Endodermal cell (in vitro differentiated cells): Measurements from ENCODE around the gene NEDD8. TPM values are rescaled to one million over a fixed set of nuclear protein-coding genes. Genes with fewer than 3 reads are reported as not detected.

Source experiments
- DNase-seq: peaks from one replicate; pipeline ENCODE4 v3.0.0-alpha.2; 2017
- H3K27ac ChIP-seq: 2 replicates; pipeline ENCODE4 v1.5.1; 2013; ENCODE audit warnings: mild to moderate bottlenecking, low read depth, low read length, moderate library complexity
- H3K27me3 ChIP-seq: 2 replicates; pipeline ENCODE4 v1.6.1; 2013; ENCODE audit warnings: mild to moderate bottlenecking, low read length, moderate library complexity; ENCODE audit not compliant: insufficient read depth, control insufficient read depth, poor library complexity, severe bottlenecking
- H3K36me3 ChIP-seq: 2 replicates; pipeline ENCODE4 v1.7.0; 2013; ENCODE audit warnings: mild to moderate bottlenecking, low read length, moderate library complexity; ENCODE audit not compliant: control insufficient read depth, insufficient read depth
- H3K4me1 ChIP-seq: one replicate; pipeline ENCODE4 v1.7.0; 2013; ENCODE audit warnings: low read length; ENCODE audit not compliant: control insufficient read depth, insufficient read depth
- H3K4me3 ChIP-seq: 2 replicates; pipeline ENCODE4 v1.5.1; 2013; ENCODE audit warnings: mild to moderate bottlenecking, low read length, moderate library complexity
- H3K9ac ChIP-seq: 2 replicates; pipeline ENCODE4 v1.6.1; 2013; ENCODE audit warnings: mild to moderate bottlenecking, low read length, moderate library complexity; ENCODE audit not compliant: poor library complexity, severe bottlenecking; ENCODE audit errors: extremely low read depth
- H3K9me3 ChIP-seq: 2 replicates; pipeline ENCODE4 v1.6.1; 2013; ENCODE audit warnings: mild to moderate bottlenecking, low read length, moderate library complexity; ENCODE audit not compliant: control insufficient read depth
- H3K27ac Mint-ChIP-seq: 2 replicates; pipeline ENCODE4 v1.8.0; 2020; ENCODE audit warnings: mixed read lengths
- H3K27me3 Mint-ChIP-seq: 2 replicates; pipeline ENCODE4 v1.8.0; 2021; ENCODE audit warnings: mild to moderate bottlenecking, mixed read lengths; ENCODE audit not compliant: insufficient read depth
- H3K36me3 Mint-ChIP-seq: 2 replicates; pipeline ENCODE4 v1.8.0; 2020; ENCODE audit warnings: low read depth, mixed read lengths
- H3K4me1 Mint-ChIP-seq: 2 replicates; pipeline ENCODE4 v1.8.0; 2020; ENCODE audit warnings: mixed read lengths
- H3K4me3 Mint-ChIP-seq: 2 replicates; pipeline ENCODE4 v1.8.0; 2020; ENCODE audit warnings: mild to moderate bottlenecking, moderate library complexity, mixed read lengths
- H3K9me3 Mint-ChIP-seq: 2 replicates; pipeline ENCODE4 v1.8.0; 2020; ENCODE audit warnings: mild to moderate bottlenecking, mixed read lengths
- WGBS, 2 experiments: methylation state at CpG; one replicate each; pipeline versions ENCODE4 v1.1.5 to v1.1.7; 2013; ENCODE audit warnings: missing lambda C conversion rate in 2 of 2, mixed read lengths in 1 of 2; ENCODE audit not compliant: insufficient coverage in 1 of 2, insufficient read length in 1 of 2; 5-methylcytosine and 5-hydroxymethylcytosine counted together
- total RNA-seq, 2 donors: library from RNA; stranded (reverse); fragmentation: NEBNext Ultra II Directional in 1 of 2; extraction: Animal tissue kit (Norgen Biotek cat#: 25700) in 1 of 2; gene quantifications; 2 replicates in 1 of 2; 3 replicates in 1 of 2; pipeline ENCODE4 v1.2.1, GENCODE V29; 2021
- TF ChIP-seq, protein P1 (sequence below): fragments of 200-600 bp; sonication (generic); conservative IDR thresholded peaks from 2 replicates; pipeline ENCODE4 v1.5.0; 2021; ENCODE audit warnings: antibody characterized with exemption, mild to moderate bottlenecking

The NEDD8 gene
- total RNA-seq, 2 donors from 2014 or later, result 210 to 267 TPM

DNA sequence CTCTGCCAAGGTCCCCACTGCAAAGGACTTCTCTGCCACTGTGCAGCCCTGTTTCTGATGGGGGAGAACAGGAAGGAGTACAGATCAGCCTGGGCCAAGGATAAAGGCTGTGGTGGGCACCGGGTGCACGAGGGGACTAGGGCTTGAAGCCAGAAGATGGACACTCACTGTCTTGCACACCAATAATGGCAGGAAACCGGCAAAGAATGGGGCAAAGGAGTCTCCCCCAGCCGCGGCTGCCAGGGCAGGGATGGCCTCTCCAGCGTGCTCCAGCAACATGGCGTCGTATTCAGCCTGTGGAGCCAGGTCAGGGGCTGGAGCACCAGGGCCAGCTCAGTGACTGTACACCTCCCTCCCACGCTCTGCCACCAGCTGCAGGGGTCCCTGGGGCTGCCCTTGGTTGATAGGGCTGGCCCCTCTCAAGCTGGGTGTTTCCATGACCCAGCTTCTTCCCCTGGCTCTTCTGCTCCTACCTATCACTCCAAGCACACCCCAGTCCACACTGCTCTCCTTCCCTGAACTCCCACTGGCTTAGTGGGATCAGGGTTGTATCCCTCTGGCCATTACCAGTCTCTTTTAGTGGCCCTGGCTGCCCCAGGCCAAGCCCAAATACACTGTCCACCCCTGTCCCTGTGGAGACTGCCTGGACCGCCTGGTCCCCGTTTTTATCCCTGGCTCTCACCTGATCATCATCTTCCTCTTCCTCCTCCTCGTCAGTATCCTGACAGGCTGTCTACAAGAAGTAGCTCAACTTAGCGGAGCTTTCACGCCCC is 49.9 kb downstream of the NEDD8 start:
- 92 to 96% methylated on average over 9 to 14 of the region's 14 CpGs for WGBS, 2 experiments
- Mint-ChIP-seq H3K27ac (no peak overlapping the region), H3K4me3 (no peak overlapping the region), H3K4me1 (no peaks in the 10 kb centered on the region), H3K27me3 (no peaks in the 10 kb centered on the region), H3K9me3 (no peaks in the 10 kb centered on the region), H3K36me3 (peaks cover 67% of the 10 kb centered on the region)
- TF ChIP-seq, protein P1, sequence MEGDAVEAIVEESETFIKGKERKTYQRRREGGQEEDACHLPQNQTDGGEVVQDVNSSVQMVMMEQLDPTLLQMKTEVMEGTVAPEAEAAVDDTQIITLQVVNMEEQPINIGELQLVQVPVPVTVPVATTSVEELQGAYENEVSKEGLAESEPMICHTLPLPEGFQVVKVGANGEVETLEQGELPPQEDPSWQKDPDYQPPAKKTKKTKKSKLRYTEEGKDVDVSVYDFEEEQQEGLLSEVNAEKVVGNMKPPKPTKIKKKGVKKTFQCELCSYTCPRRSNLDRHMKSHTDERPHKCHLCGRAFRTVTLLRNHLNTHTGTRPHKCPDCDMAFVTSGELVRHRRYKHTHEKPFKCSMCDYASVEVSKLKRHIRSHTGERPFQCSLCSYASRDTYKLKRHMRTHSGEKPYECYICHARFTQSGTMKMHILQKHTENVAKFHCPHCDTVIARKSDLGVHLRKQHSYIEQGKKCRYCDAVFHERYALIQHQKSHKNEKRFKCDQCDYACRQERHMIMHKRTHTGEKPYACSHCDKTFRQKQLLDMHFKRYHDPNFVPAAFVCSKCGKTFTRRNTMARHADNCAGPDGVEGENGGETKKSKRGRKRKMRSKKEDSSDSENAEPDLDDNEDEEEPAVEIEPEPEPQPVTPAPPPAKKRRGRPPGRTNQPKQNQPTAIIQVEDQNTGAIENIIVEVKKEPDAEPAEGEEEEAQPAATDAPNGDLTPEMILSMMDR, result no peak
- Histone ChIP-seq H3K9me3 (no peaks in the 10 kb centered on the region), H3K36me3 (peaks cover 74% of the 10 kb centered on the region), H3K27ac (no peak overlapping the region), H3K4me1 (no peaks in the 10 kb centered on the region), H3K9ac (no peak overlapping the region), H3K27me3 (no peaks in the 10 kb centered on the region), H3K4me3 (no peak overlapping the region)
- DNase-seq, result no peak

DNA sequence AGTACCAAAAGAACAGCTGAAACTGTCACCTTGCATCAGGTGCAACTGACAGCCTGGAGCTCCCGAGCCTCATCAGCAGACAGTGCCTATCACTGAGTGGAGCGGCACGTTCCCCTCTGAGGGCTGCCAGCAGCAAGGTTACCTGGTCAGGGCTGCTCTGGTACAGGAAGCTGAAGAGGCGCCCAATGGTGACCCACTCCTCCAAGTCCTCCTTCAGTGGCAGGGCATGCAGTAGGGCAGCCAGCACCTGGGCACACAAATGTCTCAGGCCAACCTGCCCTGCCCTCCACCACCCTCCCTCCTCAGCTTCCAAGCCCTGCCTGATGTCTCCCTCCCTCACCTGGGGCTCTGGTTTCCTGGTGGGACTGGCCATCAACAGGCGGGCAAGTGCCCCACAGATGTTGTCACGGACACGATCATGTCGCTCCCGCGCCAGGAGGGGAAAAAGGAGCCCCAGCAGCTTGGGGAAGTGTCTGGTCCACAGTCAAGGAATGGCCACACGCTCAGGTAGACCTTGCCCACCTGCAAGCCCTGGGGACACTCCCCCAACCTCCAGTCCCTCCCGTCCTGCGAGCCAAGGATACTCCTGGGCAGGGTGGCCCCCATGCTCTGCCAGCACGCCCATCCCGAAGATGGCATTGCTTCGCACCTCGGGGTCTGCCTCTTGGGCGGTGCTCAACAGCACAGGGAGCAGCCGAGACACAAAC is 50.6 kb downstream of the NEDD8 start:
- no peak overlapping the region for H3K27ac Mint-ChIP-seq
- H3K36me3 Mint-ChIP-seq, result peaks cover 70% of the 10 kb centered on the region
- TF ChIP-seq, protein P1, result no peak
- H3K4me3 ChIP-seq, result no peak overlapping the region
- H3K4me1 ChIP-seq, result no peaks in the 10 kb centered on the region
- H3K27ac ChIP-seq, result no peak overlapping the region
- no peak overlapping the region for H3K9ac ChIP-seq
- H3K27me3 ChIP-seq, result no peaks in the 10 kb centered on the region
- 93 to 94% methylated on average over 13 to 19 of the region's 19 CpGs for WGBS, 2 experiments
- no peak overlapping the region for H3K4me3 Mint-ChIP-seq
- H3K4me1 Mint-ChIP-seq, result no peaks in the 10 kb centered on the region
- H3K9me3 ChIP-seq, result no peaks in the 10 kb centered on the region
- H3K27me3 Mint-ChIP-seq, result no peaks in the 10 kb centered on the region
- peaks cover 70% of the 10 kb centered on the region for H3K36me3 ChIP-seq
- H3K9me3 Mint-ChIP-seq, result no peaks in the 10 kb centered on the region
- DNase-seq, result no peak

DNA sequence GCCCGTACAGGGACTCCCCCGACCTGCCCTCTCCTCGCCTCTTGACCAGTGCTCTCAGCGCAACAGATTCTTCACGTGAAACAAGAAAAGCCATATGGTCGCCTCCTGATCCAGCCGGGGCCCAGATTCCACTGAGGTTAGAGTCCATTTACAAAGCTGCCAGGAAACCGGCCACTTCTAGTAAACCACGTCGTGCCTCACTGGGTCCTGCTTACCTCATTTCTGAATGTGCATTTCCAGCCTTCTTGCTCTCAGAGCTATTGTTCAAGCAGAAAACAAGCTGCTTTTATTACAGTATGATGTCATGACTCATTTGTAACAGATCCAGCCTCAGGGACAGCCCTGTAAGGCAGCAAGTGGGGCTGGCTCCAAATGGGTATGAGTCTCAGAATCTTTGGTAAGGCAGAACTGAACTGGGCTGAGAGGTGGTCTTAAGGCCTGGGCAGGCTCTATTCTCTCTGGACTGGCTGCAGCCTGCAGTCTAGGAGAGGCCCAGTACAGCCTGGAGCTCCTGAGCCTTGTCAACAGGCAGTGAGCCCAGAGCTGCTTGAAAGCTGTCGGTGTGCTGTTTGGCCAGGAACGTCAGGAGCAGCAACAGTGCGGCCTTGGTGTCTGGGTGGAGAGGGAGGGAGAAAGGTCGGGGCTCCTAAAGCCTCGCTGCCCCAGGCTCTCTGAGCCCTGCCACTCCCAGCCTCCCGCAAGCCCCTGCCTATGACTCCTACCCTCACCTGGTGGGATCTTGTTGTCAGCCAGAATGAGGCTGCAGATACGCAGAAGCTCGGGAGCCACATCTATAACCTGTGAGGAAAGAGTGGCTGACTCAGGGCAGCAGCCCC is 52.0 kb downstream of the NEDD8 start:
- no peak overlapping the region for H3K9ac ChIP-seq
- H3K36me3 ChIP-seq, result peaks cover 57% of the 10 kb centered on the region
- WGBS, 2 experiments, result 93 to 94% methylated on average over 5 to 17 of the region's 18 CpGs
- no peaks in the 10 kb centered on the region for H3K4me1 ChIP-seq
- H3K36me3 Mint-ChIP-seq, result peaks cover 62% of the 10 kb centered on the region
- no peaks in the 10 kb centered on the region for H3K27me3 ChIP-seq
- H3K27me3 Mint-ChIP-seq, result no peaks in the 10 kb centered on the region
- H3K4me1 Mint-ChIP-seq, result no peaks in the 10 kb centered on the region
- TF ChIP-seq, protein P1, result no peak
- no peak overlapping the region for H3K4me3 Mint-ChIP-seq
- no peak overlapping the region for H3K27ac Mint-ChIP-seq
- no peaks in the 10 kb centered on the region for H3K9me3 Mint-ChIP-seq
- no peaks in the 10 kb centered on the region for H3K9me3 ChIP-seq
- DNase-seq, result no peak
- no peak overlapping the region for H3K4me3 ChIP-seq
- H3K27ac ChIP-seq, result no peak overlapping the region
